ENCODE data around the gene GMDS.

The GMDS gene

GRCh38 chr6:2035826-2036709 is 209.3 kb downstream of the GMDS start:
- no peak for DNase-seq (ENCODE audit: low read depth)

GRCh38 chr6:2035046-2035445 is 210.4 kb downstream of the GMDS start:
- no peak for DNase-seq (ENCODE audit: low read depth)

- no peak for DNase-seq (ENCODE audit: low read depth)
Measured at GRCh38 chr6:2034256-2034655, 211.1 kb downstream of the GMDS start.

GRCh38 chr6:2033544-2033943 is 211.9 kb downstream of the GMDS start:
- DNase-seq (ENCODE audit: low read depth): no peak

- no peak for DNase-seq (ENCODE audit: low read depth)
Measured at GRCh38 chr6:2030682-2031244, 214.6 kb downstream of the GMDS start.

GRCh38 chr6:2029952-2030351 is 215.5 kb downstream of the GMDS start:
- no peak for DNase-seq (ENCODE audit: low read depth)

GRCh38 chr6:2029130-2029794 is 216.1 kb downstream of the GMDS start:
- DNase-seq (ENCODE audit: low read depth): no peak

GRCh38 chr6:2028457-2029038 is 216.9 kb downstream of the GMDS start:
- no peak for DNase-seq (ENCODE audit: low read depth)

GRCh38 chr6:2026133-2026532 is 219.3 kb downstream of the GMDS start:
- DNase-seq (ENCODE audit: low read depth): no peak

GRCh38 chr6:2021713-2022125 is 223.7 kb downstream of the GMDS start:
- no peak for DNase-seq (ENCODE audit: low read depth)

- DNase-seq (ENCODE audit: low read depth): no peak
Measured at GRCh38 chr6:2020909-2021308, 224.5 kb downstream of the GMDS start.

- DNase-seq (ENCODE audit: low read depth): no peak
Measured at GRCh38 chr6:2019051-2019450, 226.4 kb downstream of the GMDS start.

GRCh38 chr6:2016040-2016439 is 229.4 kb downstream of the GMDS start:
- DNase-seq (ENCODE audit: low read depth): no peak

- DNase-seq (ENCODE audit: low read depth): no peak
Measured at GRCh38 chr6:2008383-2008976, 236.9 kb downstream of the GMDS start.

GRCh38 chr6:2007165-2007564 is 238.2 kb downstream of the GMDS start:
- DNase-seq (ENCODE audit: low read depth): no peak

GRCh38 chr6:2004888-2005287 is 240.5 kb downstream of the GMDS start:
- no peak for DNase-seq (ENCODE audit: low read depth)

GRCh38 chr6:2000962-2001361 is 244.4 kb downstream of the GMDS start:
- no peak for DNase-seq (ENCODE audit: low read depth)

GRCh38 chr6:1997702-1998101 is 247.7 kb downstream of the GMDS start:
- no peak for DNase-seq (ENCODE audit: low read depth)

GRCh38 chr6:1995636-1996035 is 249.8 kb downstream of the GMDS start:
- DNase-seq (ENCODE audit: low read depth): no peak

- no peak for DNase-seq (ENCODE audit: low read depth)
Measured at GRCh38 chr6:1993042-1993441, 252.4 kb downstream of the GMDS start.

- no peak for DNase-seq (ENCODE audit: low read depth)
Measured at GRCh38 chr6:1991332-1991878, 254.0 kb downstream of the GMDS start.

- no peak for DNase-seq (ENCODE audit: low read depth)
Measured at GRCh38 chr6:1988843-1989242, 256.6 kb downstream of the GMDS start.
